Suprapubic skin (tissue), 3 donors: Measurements from ENCODE around the gene ZER1.

Experiments
- CTCF ChIP-seq, 2 donors: fragments of 200-600 bp in 1 of 2; fragments of 450-650 bp in 1 of 2; sonication (generic) in 1 of 2; IDR thresholded peaks; one replicate each; pipeline ENCODE4 v1.5.1; 2016 to 2019; ENCODE audit warnings: antibody characterized with exemption in 2 of 2, mild to moderate bottlenecking in 1 of 2, moderate library complexity in 1 of 2
- POLR2AphosphoS5 ChIP-seq, 3 donors: sonication (generic); formaldehyde crosslinking; IDR thresholded peaks; one replicate each; pipeline ENCODE4 v1.6.1; 2017; ENCODE audit warnings: antibody characterized with exemption in 3 of 3

GRCh38 chr9:128765499-128765898 lies 6.2 kb downstream of the ZER1 start:
- TF ChIP-seq CTCF (IDR thresholded peaks at IDR 0.05) (no peak), POLR2AphosphoS5 (IDR thresholded peaks at IDR 0.05) (no peak)
